Jurkat, Clone E6-1 (cell line): ENCODE data around the gene CREM.

ENCODE experiments used
- DNase-seq: peaks from one replicate; pipeline ENCODE4 v3.0.0-alpha.2; 2011; ENCODE audit warnings: low read depth, low spot score
- H3K4me3 ChIP-seq: 2 replicates; pipeline ENCODE4 v1.5.1; 2011; ENCODE audit warnings: mild to moderate bottlenecking, low read length, control low read depth, moderate library complexity

The CREM gene

GRCh38 chr10:35237766-35238512, 111.3 kb downstream of the CREM start:
- no peak for DNase-seq
- H3K4me3 ChIP-seq, result no peak overlapping the region

GRCh38 chr10:35244549-35244948, 117.9 kb downstream of the CREM start:
- no peak overlapping the region for H3K4me3 ChIP-seq

GRCh38 chr10:35246770-35247343, 120.2 kb downstream of the CREM start:
- H3K4me3 ChIP-seq, result no peak overlapping the region

More at GRCh38 chr10:35244549-35244948, 117.9 kb downstream of the CREM start:
- DNase-seq, result no peak

GRCh38 chr10:35251373-35252100, 124.9 kb downstream of the CREM start:
- H3K4me3 ChIP-seq, result no peak overlapping the region
- DNase-seq, result no peak

More at GRCh38 chr10:35246770-35247343, 120.2 kb downstream of the CREM start:
- no peak for DNase-seq

- H3K4me3 ChIP-seq, result no peak overlapping the region
- no peak for DNase-seq
Measured at GRCh38 chr10:35257057-35257983, 130.7 kb downstream of the CREM start.

- DNase-seq, result no peak
- H3K4me3 ChIP-seq, result no peak overlapping the region
Measured at GRCh38 chr10:35259769-35260397, 133.2 kb downstream of the CREM start.

- H3K4me3 ChIP-seq, result no peak overlapping the region
- DNase-seq, result no peak
Measured at GRCh38 chr10:35262436-35262835, 135.8 kb downstream of the CREM start.
